Measurements from ENCODE around the gene DGKG.

Gene DGKG

DNA sequence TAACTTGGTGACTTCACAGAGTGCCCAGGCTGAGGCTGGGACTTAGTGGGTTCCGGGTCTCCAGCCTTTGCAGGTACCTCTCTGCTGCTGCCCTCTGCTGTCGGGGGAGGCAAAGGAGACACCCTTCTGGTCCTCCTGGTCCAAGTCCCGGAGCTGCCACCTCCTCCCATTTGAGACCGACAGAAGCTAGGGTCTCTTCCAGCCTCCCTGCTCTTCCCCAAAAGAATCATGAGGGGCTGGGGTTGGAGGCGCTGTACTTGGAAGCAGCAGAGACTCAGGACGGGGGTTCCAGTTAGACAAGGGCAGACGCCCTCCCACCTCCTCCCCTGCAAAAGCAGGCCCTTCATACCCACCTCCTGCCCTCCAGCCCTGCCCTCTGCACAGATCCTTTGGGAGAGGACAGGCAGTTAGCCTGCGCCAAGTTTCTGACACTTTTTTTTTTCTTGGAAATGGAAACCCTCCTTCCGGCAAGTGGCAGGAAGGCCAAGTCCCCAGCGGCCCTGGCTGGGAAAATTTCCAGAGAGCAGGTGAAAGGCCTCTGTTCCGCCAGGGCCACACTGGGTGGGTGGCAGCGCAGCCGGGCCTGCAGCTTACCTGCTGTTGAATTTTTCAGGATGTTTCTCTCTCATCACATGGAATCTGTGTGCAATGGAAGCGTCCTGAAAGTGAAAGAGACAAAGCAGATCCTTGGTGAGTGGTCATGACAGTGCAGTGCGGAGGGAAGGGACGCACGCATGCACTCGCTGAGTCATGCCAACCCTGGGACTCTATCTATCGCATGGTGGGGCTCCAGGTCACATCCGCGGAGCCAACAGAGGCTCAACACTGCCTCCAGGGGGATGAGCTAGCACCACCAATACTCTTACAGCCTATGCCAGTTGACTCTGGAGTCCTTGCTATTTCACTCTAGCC, 119.9 kb downstream of the DGKG start:
- peak; percentile 90 for DNase-seq (ENCODE audit: low read depth, low spot score)

DNA sequence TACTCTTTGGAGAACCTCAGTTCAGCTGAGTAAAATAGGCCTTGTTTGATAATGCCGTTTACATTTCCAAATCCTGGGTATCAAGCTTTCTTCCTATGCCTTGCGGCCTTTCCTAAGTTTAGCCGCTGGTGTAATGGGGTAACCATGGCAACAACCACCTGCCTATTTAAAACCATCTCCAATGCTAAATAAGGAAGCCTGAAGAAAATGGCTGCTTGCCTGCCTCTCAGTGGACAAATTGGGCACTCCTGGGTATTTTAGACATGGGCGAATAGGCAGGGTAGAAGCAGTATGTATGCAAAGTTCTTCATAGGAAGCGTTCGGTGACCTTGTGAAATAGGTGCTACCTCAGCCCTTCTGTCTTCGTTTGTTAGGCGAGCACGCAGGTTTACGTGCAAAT, 122.7 kb downstream of the DGKG start:
- DNase-seq (ENCODE audit: low read depth, low spot score), result peak; percentile 50

DNA sequence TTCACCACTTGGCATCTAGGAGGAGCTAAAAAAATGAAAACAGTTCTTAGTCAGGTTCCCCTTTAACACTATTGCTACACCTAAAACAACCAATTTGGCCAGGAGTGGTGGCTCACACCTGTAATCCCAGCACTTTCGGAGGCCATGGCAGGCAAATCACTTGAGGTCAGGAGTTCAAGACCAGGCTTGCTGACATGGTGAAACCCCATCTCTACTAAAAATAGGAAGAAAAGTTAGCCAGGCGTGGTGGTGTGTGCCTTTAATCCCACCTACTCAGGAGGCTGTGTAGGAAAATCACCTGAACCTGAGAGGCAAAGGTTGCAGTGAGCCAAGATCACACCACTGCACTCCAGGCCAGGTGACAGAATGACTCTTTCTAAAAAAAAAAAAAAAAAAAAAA, 124.1 kb downstream of the DGKG start:
- DNase-seq (ENCODE audit: low read depth, low spot score), result no peak

DNA sequence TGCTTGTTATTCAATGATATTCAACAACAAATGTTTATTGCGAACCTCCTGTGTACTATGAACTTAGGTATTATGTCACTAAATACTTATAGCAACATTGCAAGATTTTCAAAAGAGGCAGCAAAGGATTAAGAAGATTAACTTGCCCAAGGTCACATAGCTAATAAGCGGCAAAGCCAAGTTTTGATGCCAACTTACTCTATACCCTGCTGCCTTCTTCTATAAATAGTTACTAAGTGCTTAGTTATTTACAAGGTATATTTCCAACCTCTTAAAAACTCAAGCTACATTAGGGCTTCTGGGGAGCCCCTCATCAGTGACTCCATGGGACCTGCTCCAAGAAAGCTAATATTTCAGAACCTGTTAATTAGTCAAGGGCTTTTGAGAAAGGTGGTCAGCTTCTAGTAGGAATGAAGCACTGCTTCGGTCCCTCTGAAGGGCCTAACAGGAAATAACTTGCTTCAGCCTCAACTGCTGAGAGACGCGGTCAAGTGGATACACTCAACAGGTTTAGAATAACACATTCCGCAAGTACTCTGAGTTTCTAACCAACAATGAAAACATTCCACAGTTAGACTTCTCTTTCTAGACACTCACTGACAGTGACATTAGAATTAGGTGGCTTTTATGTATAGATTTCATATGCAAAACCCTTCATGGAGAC, 125.5 kb downstream of the DGKG start:
- DNase-seq (ENCODE audit: low read depth, low spot score), result no peak

DNA sequence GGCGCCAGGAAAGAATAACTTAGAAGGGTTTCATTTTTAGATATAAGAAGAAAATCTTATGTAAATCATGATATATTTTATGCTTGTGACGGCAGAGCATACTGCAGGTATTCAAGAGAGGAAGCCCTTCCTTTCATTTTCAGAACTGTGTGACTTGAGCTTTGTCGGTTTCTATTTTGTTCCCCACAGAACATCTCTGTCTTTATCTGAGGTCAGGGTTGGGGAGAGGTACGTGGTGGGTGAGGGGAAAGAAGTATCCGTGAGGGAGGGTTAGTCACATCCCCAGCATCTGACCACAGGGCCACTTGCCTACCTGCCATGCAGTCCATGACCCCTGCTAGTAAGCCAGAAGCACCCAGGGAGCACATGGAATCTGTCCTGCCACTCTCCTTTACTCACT, 126.5 kb downstream of the DGKG start:
- no peak for DNase-seq (ENCODE audit: low read depth, low spot score)

DNA sequence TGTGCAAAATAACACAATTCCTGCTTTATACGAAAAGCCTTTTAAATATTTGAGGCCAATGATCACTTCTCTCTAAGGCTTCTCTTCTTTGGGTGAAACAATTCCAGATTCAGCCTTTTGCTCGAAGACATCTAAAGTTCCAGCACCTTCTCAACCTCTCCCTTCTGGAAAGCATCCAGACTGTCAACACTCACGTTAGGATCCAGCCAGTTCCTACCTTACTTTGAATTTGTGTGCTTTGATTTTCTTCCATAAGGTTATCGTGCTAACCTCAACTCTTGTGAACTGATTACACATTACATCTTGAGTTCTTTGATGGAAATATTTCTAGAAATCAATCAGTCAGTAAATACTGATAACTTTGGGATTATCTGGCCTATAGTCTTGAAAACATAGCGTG, 127.9 kb downstream of the DGKG start:
- DNase-seq (ENCODE audit: low read depth, low spot score), result no peak

DNA sequence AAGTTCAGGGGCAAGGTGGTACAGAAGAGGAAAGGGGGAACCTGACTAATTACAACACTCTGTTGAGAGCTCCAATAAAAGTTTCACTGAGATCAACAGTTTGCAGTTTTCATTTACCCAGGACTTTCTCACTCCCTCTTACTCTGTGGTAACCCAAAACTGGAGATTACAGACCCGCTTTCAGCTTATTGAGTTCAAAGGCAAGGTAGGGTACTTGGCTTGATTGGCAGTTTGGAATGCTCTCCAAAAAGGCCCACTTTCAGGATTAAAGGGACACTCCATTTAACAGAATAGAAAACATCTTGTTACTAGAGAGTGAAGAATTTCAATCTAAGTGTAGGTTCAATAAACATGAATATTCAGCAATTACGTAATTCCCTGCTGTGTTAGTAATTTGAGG, 135.6 kb downstream of the DGKG start:
- no peak for DNase-seq (ENCODE audit: low read depth, low spot score)

DNA sequence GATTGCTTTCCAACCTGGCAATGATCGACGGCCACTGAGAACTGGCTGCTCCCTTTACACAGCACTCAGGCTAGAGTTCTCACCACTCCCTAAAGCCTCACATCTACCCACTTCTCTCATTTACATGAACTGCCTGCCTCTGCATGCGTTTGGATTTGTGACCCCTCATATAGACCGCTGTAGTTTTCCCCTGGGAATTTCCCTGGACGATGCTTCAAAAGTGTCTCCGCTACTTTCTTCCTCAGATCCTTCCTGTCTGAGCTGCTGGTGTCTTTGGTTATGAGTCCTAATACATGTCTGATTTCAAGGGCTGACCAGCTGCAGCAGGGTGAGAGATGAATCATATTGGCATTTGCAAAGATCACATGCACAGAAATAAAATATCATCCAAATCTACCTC, 136.4 kb downstream of the DGKG start:
- DNase-seq (ENCODE audit: low read depth, low spot score), result no peak

DNA sequence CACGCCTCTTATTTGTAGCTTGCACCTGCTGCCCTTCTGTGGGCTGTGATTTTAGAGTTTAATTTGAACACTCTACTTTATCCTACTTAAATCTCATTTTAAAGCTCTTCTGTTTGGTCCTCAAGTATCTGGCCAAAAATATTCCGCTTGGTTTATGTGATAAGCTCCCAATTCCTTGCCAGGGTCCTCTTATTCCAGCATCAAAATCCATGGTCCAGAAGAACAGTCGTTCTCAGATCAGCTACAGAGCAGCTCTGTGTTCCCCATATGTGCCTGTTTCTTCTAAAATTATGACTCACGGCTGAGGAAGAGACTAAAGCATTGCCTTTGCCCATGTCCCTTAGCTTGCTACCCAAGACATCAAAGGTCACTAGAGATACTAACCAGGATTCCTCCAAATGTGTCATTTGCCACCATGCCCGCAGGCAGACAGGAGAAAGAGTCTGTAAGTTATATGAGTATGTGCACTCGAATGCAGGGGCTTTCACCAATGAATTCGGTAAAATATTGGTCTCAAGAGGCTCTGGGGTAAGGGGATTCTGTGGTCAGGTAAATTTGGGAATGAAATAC, 137.9 kb downstream of the DGKG start:
- no peak for DNase-seq (ENCODE audit: low read depth, low spot score)

DNA sequence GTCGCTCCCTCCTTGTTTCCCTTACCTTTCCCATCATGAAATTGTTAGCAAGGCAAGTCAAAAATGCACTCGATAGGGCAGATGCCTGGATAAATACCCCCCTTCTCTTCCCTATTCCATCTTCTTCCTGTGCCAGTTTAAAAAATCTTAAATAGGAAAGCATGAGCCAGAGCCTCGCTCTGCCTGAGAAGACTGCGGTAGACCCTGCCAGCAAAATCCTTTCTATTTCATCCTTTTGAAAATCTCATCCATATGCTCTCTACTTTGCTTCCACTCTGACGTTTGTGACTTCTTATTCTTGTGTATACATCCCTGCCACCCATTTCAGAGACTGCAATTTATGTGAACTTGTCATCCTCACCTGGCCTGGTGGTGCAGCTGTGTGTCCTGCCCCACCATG, 138.6 kb downstream of the DGKG start:
- no peak for DNase-seq (ENCODE audit: low read depth, low spot score)

DNA sequence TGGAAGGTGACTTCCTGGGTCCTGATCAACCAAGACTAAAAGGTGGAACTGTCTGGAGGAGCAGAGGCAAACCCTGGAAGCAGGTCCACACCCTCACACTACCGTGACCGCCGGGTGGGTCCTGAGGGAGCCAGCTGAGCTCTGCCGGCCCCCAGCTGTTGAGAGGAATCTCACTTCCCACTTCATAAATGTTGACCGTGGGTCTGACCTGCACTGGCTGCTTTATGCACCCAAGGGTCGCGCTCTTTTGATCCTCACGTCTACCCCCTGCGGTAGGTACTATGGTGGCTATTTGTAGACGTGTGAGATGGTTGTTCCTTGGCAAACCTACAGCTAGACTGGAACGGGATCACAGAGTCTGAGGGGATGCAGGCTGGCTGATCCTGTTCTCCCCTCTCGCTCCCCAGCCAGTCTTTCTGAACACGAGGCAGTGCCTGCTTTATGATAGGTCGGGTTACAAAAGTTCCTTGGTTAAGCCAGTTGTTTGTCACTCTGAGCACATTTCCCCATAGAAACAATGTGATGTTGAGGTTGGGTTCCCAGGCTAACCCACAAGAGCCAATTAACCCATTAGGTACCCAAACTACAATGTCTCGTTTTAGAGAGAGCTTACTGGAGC, 140.2 kb downstream of the DGKG start:
- DNase-seq (ENCODE audit: low read depth, low spot score), result no peak

DNA sequence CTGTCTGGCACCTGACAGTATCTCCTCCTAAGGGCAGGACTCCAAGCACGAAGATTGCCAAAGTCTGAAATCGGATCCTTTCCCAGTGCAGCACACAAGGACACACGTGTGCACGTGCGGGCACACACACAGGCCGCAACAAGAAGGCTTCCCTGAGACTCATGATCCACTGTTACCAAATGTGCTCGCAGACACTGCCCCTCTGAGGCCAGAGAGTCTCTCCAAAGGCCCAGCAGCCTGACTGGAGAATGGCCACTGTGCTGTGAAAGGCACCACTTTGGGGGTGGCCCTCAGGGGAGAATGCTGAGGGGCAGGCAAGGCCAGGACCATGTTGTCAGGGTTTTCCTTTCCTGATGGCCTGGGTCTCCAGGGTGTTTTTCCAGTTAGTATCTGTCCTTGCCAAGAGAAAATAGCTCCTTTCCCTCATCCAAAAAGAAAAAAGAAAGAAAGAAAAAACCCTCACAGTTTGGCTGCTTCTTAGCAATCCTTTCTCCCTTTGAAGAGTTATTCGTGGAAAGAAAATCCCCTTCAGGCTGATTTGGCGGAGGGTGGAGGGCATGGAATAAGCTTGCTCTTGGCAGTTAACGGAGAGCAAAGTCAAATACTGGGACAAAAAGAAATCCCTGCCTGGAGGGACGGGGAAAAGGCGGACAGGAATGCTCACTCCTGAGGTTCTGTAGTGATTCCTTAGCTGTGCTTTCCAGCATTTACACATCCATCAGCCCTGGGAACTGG, 141.0 kb downstream of the DGKG start:
- DNase-seq (ENCODE audit: low read depth, low spot score), result peak; percentile 20

DNA sequence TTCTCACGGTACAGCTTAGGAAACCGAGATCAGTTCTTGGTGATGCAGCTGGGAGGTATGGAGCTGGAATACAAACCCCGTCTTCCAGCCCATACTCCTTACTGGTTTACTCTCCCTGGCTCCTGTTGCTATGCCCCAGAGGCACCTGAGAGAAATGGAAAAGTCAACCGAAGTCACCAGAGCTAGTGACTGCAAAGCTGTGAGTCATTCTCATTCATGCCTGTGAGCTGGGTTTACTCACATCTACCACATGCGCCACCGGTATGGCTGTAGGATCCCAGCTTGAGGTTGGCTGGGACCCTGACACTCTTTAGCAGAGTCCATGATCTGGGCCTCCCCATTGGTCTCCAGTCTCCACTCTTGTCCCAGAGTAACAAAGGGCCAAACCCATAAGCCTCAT, 141.7 kb downstream of the DGKG start:
- DNase-seq (ENCODE audit: low read depth, low spot score), result peak; percentile 34

DNA sequence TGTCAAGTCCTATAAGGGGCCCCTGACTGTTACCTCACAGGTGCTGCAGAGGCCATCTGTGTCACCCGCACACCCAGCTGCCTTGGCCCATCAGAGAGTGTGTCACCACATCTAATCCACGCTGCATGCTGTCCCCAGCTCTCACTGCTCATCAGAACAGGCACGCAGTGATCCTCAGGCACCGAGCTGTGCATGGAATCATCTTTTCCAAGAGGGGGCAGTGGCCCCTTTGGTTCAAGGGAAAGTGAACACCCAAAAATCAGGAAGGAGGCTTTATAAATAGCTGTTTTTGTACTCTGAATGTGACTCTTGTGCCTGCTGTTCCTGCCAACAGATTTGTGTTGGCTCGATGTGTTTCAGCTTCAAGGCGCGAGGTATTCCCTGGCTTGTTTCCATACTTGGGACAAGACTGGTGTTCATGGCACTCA, 142.8 kb downstream of the DGKG start:
- DNase-seq (ENCODE audit: low read depth, low spot score), result no peak

DNA sequence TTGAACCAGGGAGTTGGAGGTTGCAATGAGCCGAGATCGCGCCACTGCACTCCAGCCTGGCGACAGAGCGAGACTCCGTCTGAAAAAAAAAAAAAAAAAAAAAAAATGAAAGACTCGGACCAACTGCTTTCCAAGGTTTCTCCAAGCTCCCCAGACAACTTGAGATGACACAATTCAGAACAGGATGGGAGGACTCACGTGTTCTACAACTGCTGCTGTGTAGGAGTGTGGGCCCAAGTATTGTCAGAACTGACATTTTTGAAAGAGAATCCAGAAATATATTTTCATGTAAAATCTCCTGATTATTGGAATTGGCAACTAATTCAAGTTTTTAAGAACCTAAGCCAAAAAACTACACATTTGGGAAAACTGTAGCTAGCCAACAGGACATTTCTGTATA, 143.6 kb downstream of the DGKG start:
- DNase-seq (ENCODE audit: low read depth, low spot score), result no peak

DNA sequence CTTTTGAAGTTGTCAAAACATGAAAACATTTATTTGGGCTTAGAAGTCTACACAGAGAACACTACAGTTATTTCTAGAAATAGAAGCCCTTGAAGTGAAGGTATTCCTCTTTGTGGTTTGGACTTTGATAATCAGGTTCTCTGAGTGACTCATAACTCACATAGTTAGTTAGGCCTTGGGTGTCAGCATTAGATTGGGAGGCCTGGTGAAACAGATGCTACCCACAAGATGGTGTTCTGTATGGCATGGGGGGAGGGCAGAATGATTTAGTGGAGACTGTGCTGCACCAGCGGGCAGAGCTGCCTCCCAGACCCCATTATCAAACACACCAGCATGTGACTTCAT, 144.2 kb downstream of the DGKG start:
- DNase-seq (ENCODE audit: low read depth, low spot score), result no peak

DNA sequence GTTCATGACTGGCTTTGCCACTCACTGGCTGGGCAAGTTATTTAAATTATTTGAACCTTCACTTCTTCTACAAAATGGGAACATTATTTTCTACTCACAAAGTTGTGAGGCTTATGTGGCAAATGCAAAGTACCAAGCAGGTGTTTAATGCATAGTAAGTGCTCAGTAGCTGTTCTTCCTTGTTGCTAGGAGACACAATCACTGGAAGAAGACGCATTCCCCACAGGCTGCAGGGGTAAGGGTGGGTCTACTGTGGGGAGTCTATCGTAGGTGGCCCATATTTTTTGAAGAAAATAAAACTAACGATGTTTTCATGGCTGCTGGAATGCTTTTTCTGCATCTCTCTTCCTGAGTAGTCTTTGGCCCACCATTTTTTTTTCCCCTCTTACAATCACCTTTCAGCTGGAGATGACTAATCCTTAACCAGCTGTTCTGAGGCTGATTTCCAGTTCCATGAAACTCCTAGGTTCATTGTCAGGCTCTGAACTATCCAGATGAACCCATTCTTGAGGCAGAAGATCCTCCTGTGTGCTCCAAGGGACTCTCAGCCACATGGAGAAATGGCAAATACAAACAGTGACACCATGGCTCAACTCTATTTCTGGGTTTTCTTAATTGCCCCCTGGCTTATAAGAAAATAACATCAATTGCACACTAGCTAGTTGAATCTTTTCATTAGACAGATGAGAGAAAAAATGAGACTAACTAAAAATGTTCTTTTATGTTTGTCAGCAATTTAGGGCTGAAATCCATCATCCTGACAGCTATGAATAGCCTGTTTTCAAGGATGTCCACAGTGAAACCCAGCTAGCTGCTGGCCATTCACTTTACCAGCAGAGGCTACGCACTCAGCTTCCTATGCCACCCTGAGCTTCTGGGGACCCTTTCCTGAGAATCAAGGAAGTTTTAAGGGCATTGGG, 144.9 kb downstream of the DGKG start:
- DNase-seq (ENCODE audit: low read depth, low spot score), result no peak

DNA sequence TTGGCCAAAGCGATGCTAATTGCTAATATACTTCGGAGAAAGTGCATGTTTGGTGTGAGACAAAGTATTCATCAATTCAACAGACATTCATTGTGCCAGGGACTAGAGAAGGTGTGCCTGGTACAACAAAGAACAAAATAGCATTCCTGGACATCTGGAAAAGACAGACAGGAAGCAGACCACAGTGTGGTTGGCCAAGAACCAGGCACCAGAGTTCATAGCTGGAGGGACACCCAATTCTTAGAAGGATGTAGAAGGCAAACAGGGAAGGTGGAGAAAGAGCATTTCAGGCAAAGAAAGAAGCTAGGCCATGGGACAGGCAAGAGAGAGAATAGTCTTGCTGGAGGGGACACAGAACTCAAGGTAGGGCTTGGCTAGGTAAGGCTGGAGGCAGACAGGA, 147.4 kb downstream of the DGKG start:
- DNase-seq (ENCODE audit: low read depth, low spot score), result no peak

DNA sequence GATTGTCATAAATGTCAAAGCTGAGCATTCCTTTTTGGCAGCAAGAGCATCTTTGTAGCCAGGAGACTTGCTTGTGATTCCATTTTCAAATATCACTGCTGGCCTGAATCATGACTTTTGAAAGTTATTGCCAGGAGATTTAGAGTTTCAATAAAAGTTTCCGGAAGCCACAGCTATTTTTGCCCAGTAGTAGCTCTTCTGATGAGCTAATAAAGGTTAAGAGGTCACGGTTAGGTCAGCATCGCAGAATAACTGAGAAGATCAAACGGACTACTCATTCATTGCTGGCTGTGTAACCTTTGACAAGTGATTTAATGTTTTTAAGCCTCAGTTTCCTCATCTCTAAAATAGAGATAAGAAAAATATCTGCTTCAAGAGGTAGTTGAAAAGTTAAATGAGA, 148.1 kb downstream of the DGKG start:
- DNase-seq (ENCODE audit: low read depth, low spot score), result no peak

DNA sequence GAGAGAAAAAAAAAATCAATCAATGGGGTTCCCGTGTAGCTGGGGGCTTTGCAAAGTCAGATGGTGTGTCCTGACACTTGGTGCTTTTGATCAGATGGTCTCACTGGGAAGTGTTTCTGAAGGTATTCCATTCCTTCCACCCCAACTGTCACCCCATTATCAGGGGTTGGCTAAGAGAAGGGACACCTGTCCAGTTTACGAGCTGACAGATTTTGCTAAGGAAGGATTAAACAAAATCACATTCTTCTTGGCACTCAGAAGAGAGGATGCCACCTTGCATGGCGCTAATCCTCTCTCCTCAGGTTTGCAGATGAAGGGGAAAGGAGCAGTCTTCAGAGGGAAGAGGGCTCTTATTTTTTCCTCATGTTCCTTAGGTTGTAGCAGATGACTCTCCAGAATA, 149.4 kb downstream of the DGKG start:
- no peak for DNase-seq (ENCODE audit: low read depth, low spot score)
